Measurements from ENCODE around the gene MAGEA12. TPM values are rescaled to one million over a fixed set of nuclear protein-coding genes. Genes with fewer than 3 reads are reported as not detected.
"Not testable (repeated sequence)": the region's sequence is repeated elsewhere in the genome, so short reads cannot be mapped to it uniquely, and the experiment has no call there.

MAGEA12 gene
- total RNA-seq, 2 experiments from 2014 or later = not detected

DNA sequence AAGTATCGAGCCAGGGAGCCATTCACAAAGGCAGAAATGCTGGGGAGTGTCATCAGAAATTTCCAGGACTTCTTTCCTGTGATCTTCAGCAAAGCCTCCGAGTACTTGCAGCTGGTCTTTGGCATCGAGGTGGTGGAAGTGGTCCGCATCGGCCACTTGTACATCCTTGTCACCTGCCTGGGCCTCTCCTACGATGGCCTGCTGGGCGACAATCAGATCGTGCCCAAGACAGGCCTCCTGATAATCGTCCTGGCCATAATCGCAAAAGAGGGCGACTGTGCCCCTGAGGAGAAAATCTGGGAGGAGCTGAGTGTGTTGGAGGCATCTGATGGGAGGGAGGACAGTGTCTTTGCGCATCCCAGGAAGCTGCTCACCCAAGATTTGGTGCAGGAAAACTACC is 3.0 kb downstream of the MAGEA12 start:
- H3K27me3 Mint-ChIP-seq; intact Hi-C loops (cut with micrococcal nuclease): not testable (repeated sequence)

DNA sequence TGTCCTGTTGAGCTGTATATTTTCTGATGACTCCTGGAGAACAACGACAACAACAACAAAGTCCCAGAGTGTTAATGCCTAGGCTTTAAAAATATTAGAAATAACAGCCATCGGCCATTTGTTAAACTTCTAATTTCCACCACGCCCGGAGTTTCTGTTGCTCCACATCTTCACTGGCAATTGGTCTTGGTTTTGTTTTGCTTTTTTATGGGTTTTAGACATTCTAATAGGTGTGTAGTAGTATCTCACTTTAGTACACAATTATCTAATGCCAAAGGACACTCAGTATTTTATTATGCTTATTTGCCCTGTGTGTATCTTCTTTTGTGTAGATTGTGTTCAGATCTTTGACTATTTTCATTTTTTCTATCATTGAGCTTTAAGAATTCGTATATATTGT is 5.0 kb downstream of the MAGEA12 start:
- Mint-ChIP-seq H3K27ac (no peak overlapping the region), H3K36me3 (no peaks in the 10 kb centered on the region), H3K9me3 (no peaks in the 10 kb centered on the region), H3K4me3 (no peak overlapping the region), H3K27me3 (no peaks in the 10 kb centered on the region), H3K4me1 (ENCODE audit: low read depth) (no peaks in the 10 kb centered on the region)
- CTCF ChIA-PET = no interaction called here
- DNase-seq = no peak
- intact Hi-C loops (cut with micrococcal nuclease) = no loop called here
- POLR2A ChIA-PET = no interaction called here

More for the DNA sequence above, 3.0 kb downstream of the MAGEA12 start:
- H3K4me3 Mint-ChIP-seq; H3K27ac Mint-ChIP-seq; POLR2A ChIA-PET; H3K9me3 Mint-ChIP-seq; H3K36me3 Mint-ChIP-seq; H3K4me1 Mint-ChIP-seq (ENCODE audit: low read depth); DNase-seq; CTCF ChIA-PET: not testable (repeated sequence)

DNA sequence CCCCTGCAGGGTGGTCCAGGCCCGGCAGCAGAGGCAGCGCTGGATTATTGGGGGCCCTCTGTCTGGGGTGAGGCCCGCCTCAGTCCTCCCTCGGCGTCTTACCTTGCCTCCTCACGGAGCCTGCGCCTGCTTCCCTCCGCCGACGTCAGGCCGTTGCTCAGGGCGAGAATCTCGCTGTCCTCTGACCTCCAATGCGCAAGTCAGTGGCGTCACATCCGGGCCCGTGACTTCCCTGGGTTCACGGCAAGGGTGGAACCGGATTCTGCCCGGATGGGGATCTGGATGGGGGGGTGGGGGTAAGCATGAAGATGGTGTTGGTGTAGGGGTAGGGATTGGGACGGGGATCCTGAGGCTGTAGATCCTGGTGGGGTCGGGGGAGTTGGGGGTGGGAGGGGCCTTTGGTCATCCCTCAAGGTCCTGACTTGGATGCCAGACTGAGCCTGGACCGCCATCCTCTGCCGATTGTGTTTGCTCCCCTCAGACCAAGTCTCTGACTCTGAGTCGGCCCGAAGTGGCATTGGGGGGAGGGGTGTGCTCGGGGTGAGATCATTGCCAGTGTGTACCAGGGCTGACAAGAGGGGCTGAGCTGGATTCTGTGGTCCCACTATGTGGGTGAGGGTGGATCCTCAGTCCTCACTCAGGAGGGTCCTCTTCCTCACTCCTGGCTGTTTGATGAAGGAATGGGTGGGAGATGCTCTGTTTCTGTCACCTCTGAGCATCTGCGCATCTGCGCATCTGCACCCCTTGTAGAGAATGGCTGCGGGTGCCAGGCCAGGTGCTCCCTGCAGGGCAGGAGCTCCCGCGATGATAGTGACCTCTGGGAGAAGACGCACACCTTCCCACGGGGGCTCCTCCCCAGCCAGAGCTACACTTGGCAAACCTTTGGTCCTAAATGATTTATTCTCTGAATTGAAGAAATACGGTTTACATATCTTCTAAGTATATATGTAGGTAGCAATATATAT is 20.4 kb downstream of the MAGEA12 start, which contains the start of gene MAGEA2:
TSS of gene MAGEA2 (minus strand) at position 157 of the 965 bp plus-strand sequence. CDS start 2,479 bp downstream, outside the sequence.
- POLR2A ChIA-PET; CTCF ChIA-PET; H3K4me3 Mint-ChIP-seq; H3K27me3 Mint-ChIP-seq; H3K4me1 Mint-ChIP-seq (ENCODE audit: low read depth); H3K36me3 Mint-ChIP-seq; H3K27ac Mint-ChIP-seq; H3K9me3 Mint-ChIP-seq; DNase-seq; intact Hi-C loops (cut with micrococcal nuclease): not testable (repeated sequence)

DNA sequence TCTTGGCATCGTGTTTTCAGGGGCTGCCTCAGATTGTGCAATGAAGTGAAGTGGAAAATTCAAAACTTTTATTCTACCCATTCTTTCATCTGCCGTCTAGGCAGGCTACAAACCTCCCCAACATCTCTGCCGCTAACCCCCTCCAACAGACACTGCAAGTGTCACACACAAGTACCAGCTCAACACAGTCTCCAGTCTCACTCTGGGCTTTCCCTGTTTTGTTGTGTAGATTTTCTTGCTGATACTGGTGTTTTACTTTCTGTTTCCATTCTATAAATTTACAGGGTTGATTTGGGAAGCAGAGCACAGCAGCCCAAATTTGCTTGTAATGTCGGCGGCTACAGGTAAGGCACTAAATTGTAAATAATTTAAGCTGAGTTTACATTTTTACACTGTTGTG is 21.3 kb downstream of the MAGEA12 start:
- intact Hi-C loops (cut with micrococcal nuclease); H3K9me3 Mint-ChIP-seq; H3K27ac Mint-ChIP-seq; POLR2A ChIA-PET; H3K4me1 Mint-ChIP-seq (ENCODE audit: low read depth); H3K36me3 Mint-ChIP-seq; DNase-seq; H3K27me3 Mint-ChIP-seq; CTCF ChIA-PET; H3K4me3 Mint-ChIP-seq: not testable (repeated sequence)

DNA sequence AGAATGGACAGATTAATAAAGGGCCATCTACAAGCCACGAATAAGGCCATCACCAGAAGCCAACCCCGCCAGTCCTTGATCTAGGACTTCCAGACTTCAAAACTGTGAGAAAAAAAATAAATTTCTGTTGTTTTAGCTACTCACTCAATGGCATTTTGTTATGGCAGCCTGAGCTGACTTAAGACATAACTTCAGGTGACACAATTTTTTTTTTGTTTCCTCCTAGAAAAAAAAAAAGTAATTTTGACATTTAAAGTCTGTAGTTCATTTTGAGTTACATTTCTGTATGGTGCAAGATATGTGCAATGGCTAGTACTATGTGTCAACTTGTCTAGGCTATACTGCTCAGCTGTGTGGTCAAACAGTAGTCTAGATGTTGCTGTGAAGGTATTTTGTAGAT is 25.4 kb downstream of the MAGEA12 start, which contains the start of gene CSAG3:
TSS of gene CSAG3 (plus strand) at position 301 of the 400 bp plus-strand sequence.
- CTCF ChIA-PET; H3K36me3 Mint-ChIP-seq; DNase-seq; intact Hi-C loops (cut with micrococcal nuclease); H3K27me3 Mint-ChIP-seq; H3K4me3 Mint-ChIP-seq; POLR2A ChIA-PET; H3K27ac Mint-ChIP-seq; H3K9me3 Mint-ChIP-seq; H3K4me1 Mint-ChIP-seq (ENCODE audit: low read depth): not testable (repeated sequence)

DNA sequence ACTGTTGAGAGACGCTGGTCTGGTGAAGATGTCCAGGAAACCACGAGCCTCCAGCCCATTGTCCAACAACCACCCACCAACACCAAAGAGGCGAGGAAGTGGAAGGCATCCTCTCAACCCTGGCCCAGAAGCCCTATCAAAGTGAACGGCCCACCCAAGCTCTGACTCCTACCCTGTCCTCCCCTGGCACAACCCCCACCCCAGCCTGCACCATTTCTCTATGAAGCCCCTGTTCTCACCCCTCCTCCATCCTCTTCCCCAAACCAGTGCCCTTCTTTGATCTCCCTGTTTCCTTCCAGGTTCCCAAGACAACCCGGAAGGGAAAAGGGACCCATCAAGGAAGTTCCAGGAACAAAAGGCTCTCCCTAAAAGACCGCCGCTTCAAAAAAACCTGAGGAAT is 26.0 kb downstream of the MAGEA12 start:
- H3K4me3 Mint-ChIP-seq; H3K27ac Mint-ChIP-seq; intact Hi-C loops (cut with micrococcal nuclease); POLR2A ChIA-PET; H3K36me3 Mint-ChIP-seq; H3K27me3 Mint-ChIP-seq; CTCF ChIA-PET; H3K4me1 Mint-ChIP-seq (ENCODE audit: low read depth); H3K9me3 Mint-ChIP-seq; DNase-seq: not testable (repeated sequence)

DNA sequence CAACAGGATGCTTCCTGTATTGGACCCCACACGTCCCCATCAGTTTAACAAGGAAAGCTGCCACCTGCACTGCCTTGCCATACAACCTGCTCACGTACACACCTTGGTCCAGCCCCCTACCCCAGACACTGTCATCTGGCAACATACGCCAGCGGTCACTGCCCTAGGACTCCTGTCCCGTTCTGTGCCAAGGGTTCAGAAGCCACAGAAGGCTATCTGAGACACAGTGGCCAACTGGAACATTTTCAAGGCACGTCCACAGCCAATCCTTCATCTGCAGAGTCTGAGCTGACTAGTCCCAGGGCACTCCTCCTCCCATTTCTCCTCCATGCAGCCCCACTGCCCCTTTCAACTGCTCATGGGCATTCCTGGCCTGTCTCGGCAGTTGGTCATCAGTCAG is 28.0 kb downstream of the MAGEA12 start:
- DNase-seq; CTCF ChIA-PET; intact Hi-C loops (cut with micrococcal nuclease); H3K27ac Mint-ChIP-seq; H3K4me1 Mint-ChIP-seq (ENCODE audit: low read depth); H3K36me3 Mint-ChIP-seq; POLR2A ChIA-PET; H3K27me3 Mint-ChIP-seq; H3K4me3 Mint-ChIP-seq; H3K9me3 Mint-ChIP-seq: not testable (repeated sequence)

DNA sequence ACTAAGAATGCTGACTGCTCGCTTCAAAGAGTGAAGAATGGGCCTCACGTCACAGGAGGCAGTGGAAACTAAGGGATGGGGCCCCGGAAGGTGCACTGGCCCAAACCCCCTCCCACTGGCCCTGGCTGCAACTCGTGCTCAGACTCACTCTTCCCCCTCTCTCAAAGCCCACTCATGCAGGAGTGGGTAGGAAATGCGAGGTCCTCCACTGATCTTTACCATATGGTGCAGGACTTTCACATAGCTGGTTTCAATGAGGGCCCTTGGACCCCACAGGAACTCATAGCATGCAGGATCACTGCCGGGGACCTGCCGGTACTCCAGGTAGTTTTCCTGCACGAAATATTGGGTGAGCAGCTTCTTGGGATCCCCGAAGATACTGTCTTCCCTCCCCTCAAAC is 33.0 kb downstream of the MAGEA12 start:
- H3K27ac Mint-ChIP-seq; CTCF ChIA-PET; H3K27me3 Mint-ChIP-seq; H3K9me3 Mint-ChIP-seq; H3K4me1 Mint-ChIP-seq (ENCODE audit: low read depth); DNase-seq; H3K36me3 Mint-ChIP-seq; intact Hi-C loops (cut with micrococcal nuclease); POLR2A ChIA-PET; H3K4me3 Mint-ChIP-seq: not testable (repeated sequence)

DNA sequence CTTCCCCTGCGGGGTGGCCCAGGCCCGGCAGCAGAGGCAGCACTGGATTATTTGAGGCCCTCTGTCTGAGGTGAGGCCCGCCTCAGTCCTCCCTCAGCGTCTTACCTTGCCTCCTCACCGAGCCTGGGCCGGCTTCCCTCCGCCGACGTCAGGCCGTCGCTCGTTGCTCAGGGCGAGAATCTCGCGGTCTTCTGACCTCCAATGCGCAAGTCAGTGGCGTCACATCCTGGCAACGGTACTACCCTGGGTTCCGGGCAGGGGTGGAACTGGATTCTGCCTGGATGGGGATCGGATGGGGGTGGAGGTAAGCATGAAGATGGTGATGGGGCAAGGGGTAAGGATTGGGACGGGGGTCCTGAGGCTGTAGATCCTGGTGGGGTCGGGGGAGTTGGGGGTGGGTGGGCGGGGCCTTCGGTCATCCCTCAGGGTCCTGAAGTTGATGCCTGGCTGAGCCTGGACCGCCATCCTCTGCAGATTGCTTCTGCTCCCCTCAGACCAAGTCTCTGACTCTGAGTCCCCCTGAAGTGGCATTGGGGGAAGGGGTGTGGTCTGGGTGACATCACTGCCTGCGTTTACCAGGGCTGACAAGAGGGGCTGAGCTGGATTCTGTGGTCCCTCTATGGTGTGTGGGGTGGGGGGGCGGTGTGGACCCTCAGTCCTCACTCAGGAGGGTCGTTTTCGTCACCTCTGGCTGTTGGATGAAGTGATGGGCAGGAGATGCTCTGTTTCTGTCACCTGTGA is 36.2 kb downstream of the MAGEA12 start, which contains the start of gene MAGEA6:
TSS of gene MAGEA6 (minus strand) at position 141 of the 741 bp plus-strand sequence. CDS start 2,039 bp downstream, outside the sequence.
- H3K4me1 Mint-ChIP-seq (ENCODE audit: low read depth); H3K27me3 Mint-ChIP-seq; DNase-seq; H3K9me3 Mint-ChIP-seq; POLR2A ChIA-PET; CTCF ChIA-PET; intact Hi-C loops (cut with micrococcal nuclease); H3K36me3 Mint-ChIP-seq; H3K27ac Mint-ChIP-seq; H3K4me3 Mint-ChIP-seq: not testable (repeated sequence)

DNA sequence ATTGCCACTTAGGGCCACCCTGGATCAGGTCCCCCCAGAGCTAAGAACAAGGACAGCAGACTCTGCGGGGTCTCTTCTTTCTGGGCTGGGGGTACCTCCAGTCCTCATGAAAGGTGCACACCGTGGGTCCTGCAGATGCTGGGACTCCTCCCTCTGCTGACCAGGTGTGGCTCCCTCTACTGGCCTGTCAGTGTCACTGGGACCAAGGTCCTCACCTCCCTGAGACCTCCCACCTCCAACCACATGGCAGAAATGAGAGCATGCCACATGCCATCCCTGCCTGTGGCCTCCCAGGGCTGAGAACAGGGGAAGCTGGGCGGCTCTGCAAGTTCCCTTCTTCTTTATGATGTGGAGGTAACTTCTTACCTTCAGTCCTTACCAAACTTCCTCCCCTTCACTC is 53.5 kb downstream of the MAGEA12 start:
- H3K27ac Mint-ChIP-seq; DNase-seq; H3K9me3 Mint-ChIP-seq; H3K27me3 Mint-ChIP-seq; CTCF ChIA-PET; H3K4me1 Mint-ChIP-seq (ENCODE audit: low read depth); POLR2A ChIA-PET; H3K4me3 Mint-ChIP-seq; H3K36me3 Mint-ChIP-seq; intact Hi-C loops (cut with micrococcal nuclease): not testable (repeated sequence)

All from activated CD4-positive, alpha-beta memory T cell treated with anti-CD3 and anti-CD28 coated beads for 36 hours (primary cell).